ENCODE results near the gene TMCC2.

GRCh38 chr1:205249651-205250050 lies 21.9 kb downstream of the TMCC2 start:
- TF ChIP-seq, protein P1, sequence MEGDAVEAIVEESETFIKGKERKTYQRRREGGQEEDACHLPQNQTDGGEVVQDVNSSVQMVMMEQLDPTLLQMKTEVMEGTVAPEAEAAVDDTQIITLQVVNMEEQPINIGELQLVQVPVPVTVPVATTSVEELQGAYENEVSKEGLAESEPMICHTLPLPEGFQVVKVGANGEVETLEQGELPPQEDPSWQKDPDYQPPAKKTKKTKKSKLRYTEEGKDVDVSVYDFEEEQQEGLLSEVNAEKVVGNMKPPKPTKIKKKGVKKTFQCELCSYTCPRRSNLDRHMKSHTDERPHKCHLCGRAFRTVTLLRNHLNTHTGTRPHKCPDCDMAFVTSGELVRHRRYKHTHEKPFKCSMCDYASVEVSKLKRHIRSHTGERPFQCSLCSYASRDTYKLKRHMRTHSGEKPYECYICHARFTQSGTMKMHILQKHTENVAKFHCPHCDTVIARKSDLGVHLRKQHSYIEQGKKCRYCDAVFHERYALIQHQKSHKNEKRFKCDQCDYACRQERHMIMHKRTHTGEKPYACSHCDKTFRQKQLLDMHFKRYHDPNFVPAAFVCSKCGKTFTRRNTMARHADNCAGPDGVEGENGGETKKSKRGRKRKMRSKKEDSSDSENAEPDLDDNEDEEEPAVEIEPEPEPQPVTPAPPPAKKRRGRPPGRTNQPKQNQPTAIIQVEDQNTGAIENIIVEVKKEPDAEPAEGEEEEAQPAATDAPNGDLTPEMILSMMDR (conservative IDR thresholded peaks at IDR 0.05; ENCODE audit: low read depth, low read length), result no peak
- TF ChIP-seq EZH2 (IDR thresholded peaks at IDR 0.05; ENCODE audit: borderline replicate concordance, low read depth, low read length, poor library complexity, severe bottlenecking), result no peak

Data from A673 (cell line).